Effector memory CD4-positive, alpha-beta T cell (primary cell): ENCODE measurements around the gene ALG9.

ENCODE experiments used
- DNase-seq, 3 donors: peaks; one replicate each; pipeline ENCODE4 v3.0.0-alpha.2; 2020
- H3K27ac ChIP-seq: 2 replicates; pipeline ENCODE4 v1.7.0; 2013; ENCODE audit warnings: mild to moderate bottlenecking, low read length, moderate library complexity; ENCODE audit not compliant: insufficient read depth, poor library complexity, severe bottlenecking
- H3K27me3 ChIP-seq: replicated peaks from 2 replicates; pipeline ENCODE4 v1.7.0; 2013; ENCODE audit warnings: mild to moderate bottlenecking, low read length; ENCODE audit not compliant: insufficient read depth, control insufficient read depth, poor library complexity, severe bottlenecking
- H3K36me3 ChIP-seq: 2 replicates; pipeline ENCODE4 v1.7.0; 2013; ENCODE audit warnings: mild to moderate bottlenecking, low read length, moderate library complexity; ENCODE audit not compliant: control insufficient read depth, insufficient read depth
- H3K4me1 ChIP-seq: 2 replicates; pipeline ENCODE4 v1.7.0; 2013; ENCODE audit warnings: low read length, mild to moderate bottlenecking; ENCODE audit not compliant: control insufficient read depth, insufficient read depth, poor library complexity, severe bottlenecking
- H3K4me3 ChIP-seq: 2 replicates; pipeline ENCODE4 v1.7.0; 2013; ENCODE audit warnings: low read length, low read depth, mild to moderate bottlenecking; ENCODE audit not compliant: insufficient read depth, poor library complexity, severe bottlenecking
- H3K9me3 ChIP-seq: 2 replicates; pipeline ENCODE4 v1.7.0; 2013; ENCODE audit warnings: mild to moderate bottlenecking, low read length, moderate library complexity; ENCODE audit not compliant: control insufficient read depth

Gene ALG9

DNA sequence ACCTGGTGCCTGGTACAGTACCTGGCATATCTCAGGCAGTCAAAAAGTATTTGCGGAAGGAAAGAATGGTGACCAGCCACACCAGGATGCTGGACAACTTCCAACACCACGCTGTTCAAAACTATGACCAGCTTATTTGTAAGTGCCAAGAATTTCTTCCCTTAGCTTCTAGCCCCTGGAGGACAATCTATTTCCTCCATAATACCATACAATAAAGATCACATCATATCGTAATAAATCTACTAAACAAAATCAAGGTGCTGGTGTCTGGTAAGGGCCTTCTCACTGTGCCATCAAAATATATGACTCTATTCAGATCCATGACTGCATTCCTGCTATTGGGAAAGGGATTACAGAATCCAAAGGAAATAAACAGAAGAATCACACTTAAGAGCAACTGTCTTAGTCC lies 51.5 kb downstream of the ALG9 start:
- H3K9me3 ChIP-seq = no peaks in the 10 kb centered on the region

DNA sequence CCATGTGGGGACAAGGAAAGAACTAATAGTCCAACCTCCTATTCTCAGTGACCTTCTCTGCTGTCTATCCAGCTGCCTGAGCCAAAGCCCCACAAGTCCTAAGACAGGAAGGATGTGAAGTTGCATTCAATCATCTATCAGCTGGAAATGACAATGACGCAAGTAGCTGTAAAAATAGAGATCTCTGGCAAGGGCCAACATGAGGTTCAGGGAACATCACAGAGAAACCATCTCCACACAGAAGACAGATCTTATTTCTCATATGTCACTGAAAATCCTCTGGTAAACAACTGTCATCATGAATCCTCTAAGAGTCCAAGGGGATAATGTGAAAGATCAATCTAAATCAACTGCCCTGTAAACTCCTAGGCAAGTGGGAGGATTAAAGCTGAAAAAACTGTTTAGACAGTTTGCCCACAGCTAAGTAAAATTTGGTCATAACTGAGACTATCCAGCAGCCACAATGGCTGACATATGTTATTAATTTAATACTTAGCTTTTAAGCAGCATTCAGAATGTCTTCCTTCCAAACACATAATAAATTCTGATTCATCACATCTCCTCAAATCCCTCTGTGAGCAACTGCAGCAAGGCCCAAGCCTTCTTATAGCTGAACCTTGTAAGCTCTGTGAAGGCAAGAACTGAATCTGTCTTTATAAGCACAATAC lies 52.1 kb downstream of the ALG9 start:
- no peaks in the 10 kb centered on the region for H3K4me1 ChIP-seq
- peaks cover 5% of the 10 kb centered on the region for H3K36me3 ChIP-seq
- H3K4me3 ChIP-seq = no peak overlapping the region
- H3K27me3 ChIP-seq = no peaks in the 10 kb centered on the region
- no peak overlapping the region for H3K27ac ChIP-seq
- H3K9me3 ChIP-seq = no peaks in the 10 kb centered on the region
- DNase-seq = no peak

More for the DNA sequence above, 51.5 kb downstream of the ALG9 start:
- H3K36me3 ChIP-seq = peaks cover 5% of the 10 kb centered on the region
- H3K27ac ChIP-seq = no peak overlapping the region
- H3K4me1 ChIP-seq = no peaks in the 10 kb centered on the region
- no peak overlapping the region for H3K4me3 ChIP-seq
- H3K27me3 ChIP-seq = no peaks in the 10 kb centered on the region
- no peak for DNase-seq

DNA sequence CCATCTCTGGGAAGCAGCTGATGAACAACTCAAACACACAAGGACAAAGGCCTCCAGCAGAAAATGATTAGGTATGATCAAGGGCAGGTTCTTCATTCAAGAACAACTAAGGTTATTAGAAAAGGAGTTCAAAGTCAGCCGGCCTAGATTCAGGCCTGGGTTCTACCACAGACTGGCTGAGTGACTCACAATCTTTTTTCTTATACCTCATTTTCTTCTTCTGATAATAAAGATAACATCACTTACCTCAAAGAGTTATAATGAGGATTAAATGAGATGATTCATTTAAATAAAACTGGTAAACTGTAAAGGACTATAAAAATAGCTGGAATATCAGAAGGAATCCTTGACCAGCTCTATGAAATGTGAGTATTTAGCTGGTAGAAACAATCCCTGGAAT lies 55.9 kb downstream of the ALG9 start:
- Histone ChIP-seq H3K36me3 (no peaks in the 10 kb centered on the region), H3K27me3 (no peaks in the 10 kb centered on the region), H3K9me3 (no peaks in the 10 kb centered on the region), H3K4me1 (no peaks in the 10 kb centered on the region), H3K27ac (no peak overlapping the region), H3K4me3 (no peak overlapping the region)
- DNase-seq = no peak

DNA sequence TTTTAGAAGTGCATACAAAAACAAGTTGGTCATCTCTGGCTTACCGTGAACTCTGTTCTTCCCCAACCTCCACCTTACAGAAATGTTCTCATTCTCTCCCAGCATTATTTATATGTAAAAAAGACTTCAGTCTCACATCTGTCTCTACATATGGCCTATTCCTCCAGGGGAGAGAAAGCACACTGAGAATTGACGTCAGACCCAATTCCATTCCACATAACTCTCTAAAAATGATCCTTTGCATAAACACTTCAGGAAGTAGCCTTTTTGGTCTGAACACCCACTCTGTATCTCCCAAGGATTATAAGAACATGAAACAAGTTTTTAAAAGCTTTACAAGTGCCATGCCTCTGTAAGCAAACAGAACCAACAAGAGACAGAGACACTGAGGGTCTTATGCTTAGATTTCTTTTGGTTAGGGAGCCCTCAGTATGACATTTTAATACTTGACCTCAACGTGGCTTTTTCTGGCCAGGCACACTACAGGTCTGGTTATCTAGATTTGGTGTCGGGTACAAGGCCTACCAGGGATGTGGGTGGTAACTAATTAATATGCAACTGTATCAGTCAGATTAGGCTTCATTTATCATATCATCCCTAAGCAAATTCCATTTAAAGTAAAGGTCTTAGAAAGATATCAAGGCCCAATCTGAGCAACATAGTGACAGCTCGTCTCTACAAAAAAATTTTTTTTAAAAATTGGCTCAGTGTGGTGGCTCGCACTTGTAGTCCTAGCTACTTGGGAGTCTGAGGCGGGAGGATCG lies 56.6 kb downstream of the ALG9 start:
- no peaks in the 10 kb centered on the region for H3K4me1 ChIP-seq
- H3K27ac ChIP-seq = no peak overlapping the region
- H3K36me3 ChIP-seq = no peaks in the 10 kb centered on the region

DNA sequence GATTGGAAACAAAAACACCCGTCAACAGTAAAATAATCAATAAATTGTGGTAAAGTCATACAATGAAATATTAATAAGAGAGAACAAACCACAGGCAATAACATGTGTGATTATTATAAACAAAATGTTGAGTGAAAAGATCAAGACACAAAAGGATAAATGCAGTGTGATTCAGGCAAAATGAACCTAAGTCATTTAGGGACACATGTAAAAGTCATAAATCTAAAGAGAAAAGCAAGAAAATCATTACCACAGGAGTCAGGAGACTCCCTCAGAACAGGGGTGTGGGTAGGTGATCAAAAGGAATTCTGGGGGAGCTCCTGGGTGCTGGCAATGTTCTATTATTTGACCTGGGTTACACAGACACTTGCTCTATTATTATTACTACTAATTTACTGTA lies 57.3 kb downstream of the ALG9 start:
- no peak overlapping the region for H3K27ac ChIP-seq
- no peaks in the 10 kb centered on the region for H3K9me3 ChIP-seq
- no peaks in the 10 kb centered on the region for H3K4me1 ChIP-seq
- H3K4me3 ChIP-seq = no peak overlapping the region
- DNase-seq = no peak
- H3K27me3 ChIP-seq = no peaks in the 10 kb centered on the region
- H3K36me3 ChIP-seq = peaks cover under 1% of the 10 kb centered on the region

More for the DNA sequence above, 56.6 kb downstream of the ALG9 start:
- DNase-seq = no peak
- no peak overlapping the region for H3K4me3 ChIP-seq
- H3K9me3 ChIP-seq = no peaks in the 10 kb centered on the region
- H3K27me3 ChIP-seq = no peaks in the 10 kb centered on the region

DNA sequence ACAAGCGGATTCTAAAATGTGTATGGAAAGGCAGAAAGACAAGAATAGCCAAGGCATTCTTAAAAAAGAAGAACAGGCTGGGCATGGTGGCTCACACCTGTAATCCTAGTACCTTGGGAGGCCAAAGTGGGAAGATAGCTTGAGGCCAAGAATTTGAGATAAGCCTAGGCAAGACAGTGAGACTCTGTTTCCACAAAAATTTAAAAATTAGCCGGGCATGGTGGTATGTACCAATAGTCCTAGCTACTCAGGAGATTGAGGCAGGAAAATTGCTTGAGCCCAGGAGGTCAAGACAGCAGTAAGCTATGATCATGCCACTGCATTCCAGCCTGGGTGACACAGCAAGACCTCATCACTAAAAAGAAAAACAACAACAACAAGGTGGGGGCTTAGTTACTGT lies 59.2 kb downstream of the ALG9 start:
- Histone ChIP-seq H3K9me3 (no peaks in the 10 kb centered on the region), H3K27ac (no peak overlapping the region), H3K36me3 (peaks cover 9% of the 10 kb centered on the region), H3K4me3 (no peak overlapping the region), H3K4me1 (no peaks in the 10 kb centered on the region), H3K27me3 (no peaks in the 10 kb centered on the region)
- no peak for DNase-seq

DNA sequence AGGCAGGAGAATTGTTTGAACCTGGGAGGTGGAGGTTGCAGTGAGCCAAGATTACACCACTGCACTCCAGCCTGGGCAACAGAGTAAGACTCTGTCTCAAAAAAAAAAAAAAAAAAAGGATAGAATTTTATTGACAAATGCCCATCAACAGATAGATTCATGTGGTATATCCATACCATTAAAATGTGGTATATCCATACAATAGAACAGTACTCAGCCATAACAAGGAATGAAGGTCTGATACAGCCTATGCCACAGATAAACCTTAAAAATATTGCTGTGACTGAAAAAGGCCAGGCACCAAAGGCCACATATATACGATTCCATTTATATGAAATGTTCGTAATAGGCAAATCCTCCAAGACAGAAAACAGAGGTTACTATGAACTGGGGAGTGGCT lies 59.9 kb downstream of the ALG9 start:
- Histone ChIP-seq H3K27ac (no peak overlapping the region), H3K9me3 (no peaks in the 10 kb centered on the region), H3K4me3 (no peak overlapping the region), H3K4me1 (no peaks in the 10 kb centered on the region), H3K27me3 (no peaks in the 10 kb centered on the region), H3K36me3 (peaks cover 15% of the 10 kb centered on the region)
- no peak for DNase-seq

DNA sequence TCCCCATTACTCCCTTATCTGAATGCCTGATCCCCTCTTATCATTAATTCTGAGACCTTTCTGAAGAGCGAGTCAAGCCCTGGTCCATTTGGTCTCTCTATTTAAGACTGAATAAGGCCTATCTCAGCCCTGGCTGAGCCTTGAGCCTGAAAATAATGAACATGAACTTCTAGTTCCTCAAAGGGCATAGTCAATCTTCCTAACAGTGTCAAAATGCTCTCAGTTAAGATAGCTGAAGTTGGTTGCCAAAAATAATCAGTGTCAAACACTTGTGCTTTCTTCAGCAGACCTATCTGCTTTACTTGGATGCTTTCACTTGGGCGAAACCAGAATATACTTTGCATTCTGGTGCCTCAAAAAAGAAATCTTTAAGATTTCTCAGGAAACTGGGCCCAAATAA lies 62.5 kb downstream of the ALG9 start:
- no peak overlapping the region for H3K4me3 ChIP-seq
- H3K27ac ChIP-seq = no peak overlapping the region
- peaks cover 30% of the 10 kb centered on the region for H3K36me3 ChIP-seq
- H3K27me3 ChIP-seq = no peaks in the 10 kb centered on the region
- no peaks in the 10 kb centered on the region for H3K9me3 ChIP-seq
- no peaks in the 10 kb centered on the region for H3K4me1 ChIP-seq
- no peak for DNase-seq

DNA sequence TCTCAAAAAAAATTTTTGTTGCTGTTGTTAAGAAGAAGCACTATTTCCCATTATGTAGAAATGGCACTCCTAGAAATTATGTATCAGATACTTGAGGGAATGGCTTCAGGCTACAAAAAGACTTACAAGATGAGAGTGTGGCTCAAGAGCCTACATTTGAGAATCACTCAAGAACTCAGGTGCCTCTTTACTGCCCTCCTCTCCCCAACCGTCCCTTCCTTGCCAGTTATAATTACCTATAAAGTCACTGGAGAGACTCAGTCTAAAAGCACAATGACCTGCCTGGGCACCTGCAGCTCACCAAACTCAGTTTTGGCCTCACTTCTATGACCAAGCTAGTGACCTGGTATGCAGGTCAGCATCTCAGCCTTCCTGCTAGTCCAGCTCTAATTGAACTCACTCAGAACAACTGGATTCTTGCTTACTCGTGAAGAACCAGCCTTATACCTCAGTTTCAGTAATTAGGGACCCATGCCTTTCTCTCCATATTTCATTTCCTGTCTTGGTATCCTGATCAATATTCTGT lies 63.3 kb downstream of the ALG9 start:
- Histone ChIP-seq H3K9me3 (no peaks in the 10 kb centered on the region), H3K27me3 (no peaks in the 10 kb centered on the region), H3K36me3 (peaks cover 32% of the 10 kb centered on the region), H3K4me1 (no peaks in the 10 kb centered on the region), H3K27ac (no peak overlapping the region), H3K4me3 (no peak overlapping the region)
- no peak for DNase-seq

DNA sequence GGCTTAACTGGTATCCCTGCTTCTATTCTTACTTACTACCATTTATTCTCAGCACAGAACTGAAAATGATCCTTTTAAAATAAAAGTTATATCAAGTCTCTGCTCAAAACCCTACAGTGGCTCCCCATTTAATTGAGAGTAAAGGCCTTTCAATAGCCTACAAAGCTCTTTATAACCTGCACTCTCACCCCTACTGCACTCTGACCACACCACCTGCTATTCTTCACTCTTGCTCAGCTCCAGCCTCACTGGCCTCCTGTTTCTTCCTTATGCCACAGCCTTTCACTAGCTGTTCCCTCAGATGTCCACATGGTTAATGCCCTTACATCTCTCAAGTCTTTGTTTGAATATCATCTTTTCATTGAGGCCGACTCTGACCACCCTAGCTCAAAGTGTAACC lies 64.3 kb downstream of the ALG9 start:
- H3K27ac ChIP-seq = no peak overlapping the region
- no peaks in the 10 kb centered on the region for H3K27me3 ChIP-seq
- H3K4me3 ChIP-seq = no peak overlapping the region
- no peaks in the 10 kb centered on the region for H3K4me1 ChIP-seq
- peaks cover 37% of the 10 kb centered on the region for H3K36me3 ChIP-seq
- H3K9me3 ChIP-seq = no peaks in the 10 kb centered on the region
- no peak for DNase-seq
